ENCODE data around the gene LMO3.

- TF ChIP-seq MYC (CRISPR knock-in tag; IDR thresholded peaks at IDR 0.05; ENCODE audit: borderline replicate concordance), result no peak
- TF ChIP-seq ZNF549 (CRISPR knock-in tag; IDR thresholded peaks at IDR 0.05), result no peak
- no peak for TF ChIP-seq CTCF (CRISPR knock-in tag; IDR thresholded peaks at IDR 0.05)
- no peak for TF ChIP-seq PBX2 (CRISPR knock-in tag; IDR thresholded peaks at IDR 0.05)
- no peak for TF ChIP-seq SNAI1 (CRISPR knock-in tag; IDR thresholded peaks at IDR 0.05; ENCODE audit: borderline replicate concordance)
- TF ChIP-seq ATF4 (CRISPR knock-in tag; IDR thresholded peaks at IDR 0.05), result no peak
- TF ChIP-seq NFYB (CRISPR knock-in tag; IDR thresholded peaks at IDR 0.05), result no peak
- no peak for TF ChIP-seq BCL3 (CRISPR knock-in tag; IDR thresholded peaks at IDR 0.05)
- TF ChIP-seq SP1 (IDR thresholded peaks at IDR 0.05), result no peak
- no peak for TF ChIP-seq SP1 (CRISPR knock-in tag; IDR thresholded peaks at IDR 0.05)
Observed at GRCh38 chr12:16603260-16603915, 2.6 kb downstream of the LMO3 start.

Measured in HepG2 (cell line).